ENCODE data around the gene TSHZ1. TPM values are rescaled to one million over a fixed set of nuclear protein-coding genes. Genes with fewer than 3 reads are reported as not detected.

The TSHZ1 gene
- total RNA-seq, 1 donor from 2014 or later: 1.3 TPM

- TF ChIP-seq CTCF (IDR thresholded peaks at IDR 0.05; ENCODE audit: insufficient read depth, low read length, severe bottlenecking): no peak
- no peak for FAIRE-seq
- H3K36me3 ChIP-seq (ENCODE audit: control insufficient read depth, insufficient read depth, low read length): peaks cover 5% of the 10 kb centered on the region
Observed at GRCh38 chr18:75285876-75286275, 75.3 kb downstream of the TSHZ1 start.

GRCh38 chr18:75287006-75287405 lies 76.4 kb downstream of the TSHZ1 start:
- H3K36me3 ChIP-seq (ENCODE audit: control insufficient read depth, insufficient read depth, low read length): peaks cover 5% of the 10 kb centered on the region
- DNase-seq (ENCODE audit: low read depth) (no peak), FAIRE-seq (no peak)
- no peak for TF ChIP-seq CTCF (IDR thresholded peaks at IDR 0.05; ENCODE audit: insufficient read depth, low read length, severe bottlenecking)
- H3K4me3 ChIP-seq (ENCODE audit: low read depth, low read length): no peak overlapping the region
- no peaks in the 10 kb centered on the region for H3K27me3 ChIP-seq (ENCODE audit: control insufficient read depth, insufficient read depth, low read length)

More at GRCh38 chr18:75285876-75286275, 75.3 kb downstream of the TSHZ1 start:
- Histone ChIP-seq H3K4me3 (ENCODE audit: low read depth, low read length) (no peak overlapping the region), H3K27me3 (ENCODE audit: control insufficient read depth, insufficient read depth, low read length) (no peaks in the 10 kb centered on the region)
- DNase-seq (ENCODE audit: low read depth): no peak

GRCh38 chr18:75287700-75288099 lies 77.1 kb downstream of the TSHZ1 start:
- no peak for DNase-seq (ENCODE audit: low read depth)
- H3K27me3 ChIP-seq (ENCODE audit: control insufficient read depth, insufficient read depth, low read length): no peaks in the 10 kb centered on the region
- H3K4me3 ChIP-seq (ENCODE audit: low read depth, low read length): no peak overlapping the region
- peaks cover 5% of the 10 kb centered on the region for H3K36me3 ChIP-seq (ENCODE audit: control insufficient read depth, insufficient read depth, low read length)
- no peak for FAIRE-seq
- TF ChIP-seq CTCF (IDR thresholded peaks at IDR 0.05; ENCODE audit: insufficient read depth, low read length, severe bottlenecking): no peak

- peaks cover 5% of the 10 kb centered on the region for H3K36me3 ChIP-seq (ENCODE audit: control insufficient read depth, insufficient read depth, low read length)
- DNase-seq (ENCODE audit: low read depth) (no peak), FAIRE-seq (no peak)
- no peak for TF ChIP-seq CTCF (IDR thresholded peaks at IDR 0.05; ENCODE audit: insufficient read depth, low read length, severe bottlenecking)
- no peak overlapping the region for H3K4me3 ChIP-seq (ENCODE audit: low read depth, low read length)
- H3K27me3 ChIP-seq (ENCODE audit: control insufficient read depth, insufficient read depth, low read length): no peaks in the 10 kb centered on the region
Observed at GRCh38 chr18:75289761-75290160, 79.2 kb downstream of the TSHZ1 start.

- Histone ChIP-seq H3K36me3 (ENCODE audit: control insufficient read depth, insufficient read depth, low read length) (peaks cover 5% of the 10 kb centered on the region), H3K27me3 (ENCODE audit: control insufficient read depth, insufficient read depth, low read length) (no peaks in the 10 kb centered on the region), H3K4me3 (ENCODE audit: low read depth, low read length) (no peak overlapping the region)
- FAIRE-seq: no peak
- no peak for TF ChIP-seq CTCF (IDR thresholded peaks at IDR 0.05; ENCODE audit: insufficient read depth, low read length, severe bottlenecking)
- DNase-seq (ENCODE audit: low read depth): no peak
Observed at GRCh38 chr18:75290737-75291358, 80.3 kb downstream of the TSHZ1 start.

GRCh38 chr18:75291460-75291859 lies 80.9 kb downstream of the TSHZ1 start:
- no peak for FAIRE-seq
- peaks cover under 1% of the 10 kb centered on the region for H3K36me3 ChIP-seq (ENCODE audit: control insufficient read depth, insufficient read depth, low read length)
- no peak for TF ChIP-seq CTCF (IDR thresholded peaks at IDR 0.05; ENCODE audit: insufficient read depth, low read length, severe bottlenecking)

More at GRCh38 chr18:75291460-75291859, 80.9 kb downstream of the TSHZ1 start:
- Histone ChIP-seq H3K4me3 (ENCODE audit: low read depth, low read length) (no peak overlapping the region), H3K27me3 (ENCODE audit: control insufficient read depth, insufficient read depth, low read length) (no peaks in the 10 kb centered on the region)
- no peak for DNase-seq (ENCODE audit: low read depth)
